ENCODE measurements around the gene C1QTNF6. TPM values are rescaled to one million over a fixed set of nuclear protein-coding genes. Genes with fewer than 3 reads are reported as not detected.
A peak's percentile ranks its signal among the peaks of the same experiment; 100 is the strongest.

The C1QTNF6 gene
- total and polyA plus RNA-seq, 9 donors = 10.3 to 28.9 (median 17.5) TPM

DNA sequence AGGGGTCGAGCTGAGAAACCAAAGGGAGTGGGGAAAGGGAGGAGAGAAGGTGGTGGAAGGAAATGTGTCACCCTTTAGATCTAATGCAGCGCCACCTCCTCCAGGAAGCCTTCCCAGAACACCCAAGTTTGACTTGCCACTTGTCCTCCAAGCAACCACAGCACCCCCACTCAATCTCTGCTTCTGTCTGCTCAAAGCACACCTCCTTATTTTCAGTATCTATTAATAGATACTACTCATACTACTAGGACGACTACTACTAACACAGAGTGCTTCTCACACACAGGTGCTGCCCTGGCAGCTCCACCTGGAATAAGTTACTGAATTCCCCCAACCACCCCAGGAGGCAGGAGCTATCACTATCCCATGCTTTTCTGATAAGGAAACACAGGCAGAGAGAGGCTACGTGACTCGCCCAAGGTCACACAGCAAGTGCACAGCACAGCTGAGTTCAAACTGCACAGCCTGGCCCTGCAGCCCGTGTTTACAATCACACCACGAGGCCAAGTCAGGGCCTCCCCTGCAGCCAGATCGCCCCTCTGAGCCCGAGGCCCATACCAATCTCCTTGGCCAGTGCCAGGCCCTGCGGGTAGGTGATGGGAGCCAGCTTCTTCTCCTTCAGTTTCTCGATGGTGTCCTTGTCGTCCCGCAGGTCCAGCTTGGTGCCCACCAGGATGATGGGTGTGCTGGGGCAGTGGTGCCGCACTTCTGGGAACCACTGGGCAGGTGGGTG, 42.8 kb upstream of the C1QTNF6 start:
- H3K27me3 ChIP-seq (ENCODE audit: control insufficient read depth, insufficient read depth, low read length) = peaks cover 10% of the 10 kb centered on the region
- 83% methylated on average over 12 of the region's 14 CpGs for WGBS (ENCODE audit: insufficient coverage)

DNA sequence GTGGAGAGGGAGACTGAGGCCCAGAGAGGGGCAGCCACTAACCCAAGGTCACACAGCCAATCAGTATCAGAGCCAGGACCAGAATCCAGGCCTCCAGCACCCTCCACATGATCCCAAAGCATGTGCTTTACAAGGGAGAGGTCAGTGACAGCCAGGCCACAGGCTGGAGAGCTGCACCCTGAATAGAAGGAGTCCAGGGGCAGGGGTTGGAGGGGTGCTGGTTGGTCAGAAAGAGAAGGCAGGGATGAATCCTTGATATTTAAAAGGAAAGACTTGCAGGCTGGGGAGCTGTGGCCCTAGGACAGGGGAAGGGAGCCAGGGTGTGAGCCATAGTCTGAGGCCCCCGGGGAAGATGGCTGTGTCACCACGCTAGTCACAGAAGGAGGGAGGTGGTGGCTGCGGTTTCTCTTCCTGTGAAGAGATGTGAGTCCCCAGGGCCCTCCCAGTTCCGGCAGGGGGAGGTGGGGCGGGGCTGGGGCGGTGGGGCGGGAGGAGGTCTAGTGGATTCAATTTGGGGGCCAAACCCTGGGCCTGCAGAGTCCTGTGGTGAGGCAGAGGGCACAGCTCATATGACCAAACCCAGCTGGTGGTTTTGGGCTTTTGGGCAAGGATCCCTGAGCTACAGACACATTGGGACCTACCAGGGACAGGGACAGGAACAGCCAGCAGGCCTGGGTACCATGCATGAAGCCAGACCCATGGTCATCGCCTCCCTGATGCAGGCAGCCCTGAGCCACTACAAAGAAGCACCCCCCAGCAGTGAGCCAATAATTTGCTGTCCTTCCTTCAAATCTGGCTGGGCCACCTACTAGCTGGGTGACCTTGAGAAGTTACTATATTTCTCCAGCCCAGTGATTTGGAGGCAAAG, 42.0 kb upstream of the C1QTNF6 start:
- DNase-seq = peak; percentile 52
- H3K9me3 ChIP-seq (replicated peaks; ENCODE audit: control insufficient read depth, low read depth, low read length) = no peaks in the 10 kb centered on the region
- no peak overlapping the region for H3K27ac ChIP-seq (ENCODE audit: low read length)
- no peak overlapping the region for H3K4me3 ChIP-seq (ENCODE audit: low read length)
- peaks cover 10% of the 10 kb centered on the region for H3K27me3 ChIP-seq (ENCODE audit: control insufficient read depth, insufficient read depth, low read length)
- H3K36me3 ChIP-seq (ENCODE audit: control insufficient read depth, insufficient read depth, low read length) = no peaks in the 10 kb centered on the region
- peaks cover 15% of the 10 kb centered on the region for H3K4me1 ChIP-seq (ENCODE audit: control insufficient read depth, insufficient read depth, low read length)
- WGBS (ENCODE audit: insufficient coverage) = 45% methylated on average over 6 of the region's 8 CpGs

More for the DNA sequence above, 42.8 kb upstream of the C1QTNF6 start:
- DNase-seq = no peak
- Histone ChIP-seq H3K36me3 (ENCODE audit: control insufficient read depth, insufficient read depth, low read length) (no peaks in the 10 kb centered on the region), H3K9me3 (replicated peaks; ENCODE audit: control insufficient read depth, low read depth, low read length) (no peaks in the 10 kb centered on the region), H3K4me3 (ENCODE audit: low read length) (no peak overlapping the region), H3K27ac (ENCODE audit: low read length) (no peak overlapping the region), H3K4me1 (ENCODE audit: control insufficient read depth, insufficient read depth, low read length) (peaks cover 15% of the 10 kb centered on the region)

DNA sequence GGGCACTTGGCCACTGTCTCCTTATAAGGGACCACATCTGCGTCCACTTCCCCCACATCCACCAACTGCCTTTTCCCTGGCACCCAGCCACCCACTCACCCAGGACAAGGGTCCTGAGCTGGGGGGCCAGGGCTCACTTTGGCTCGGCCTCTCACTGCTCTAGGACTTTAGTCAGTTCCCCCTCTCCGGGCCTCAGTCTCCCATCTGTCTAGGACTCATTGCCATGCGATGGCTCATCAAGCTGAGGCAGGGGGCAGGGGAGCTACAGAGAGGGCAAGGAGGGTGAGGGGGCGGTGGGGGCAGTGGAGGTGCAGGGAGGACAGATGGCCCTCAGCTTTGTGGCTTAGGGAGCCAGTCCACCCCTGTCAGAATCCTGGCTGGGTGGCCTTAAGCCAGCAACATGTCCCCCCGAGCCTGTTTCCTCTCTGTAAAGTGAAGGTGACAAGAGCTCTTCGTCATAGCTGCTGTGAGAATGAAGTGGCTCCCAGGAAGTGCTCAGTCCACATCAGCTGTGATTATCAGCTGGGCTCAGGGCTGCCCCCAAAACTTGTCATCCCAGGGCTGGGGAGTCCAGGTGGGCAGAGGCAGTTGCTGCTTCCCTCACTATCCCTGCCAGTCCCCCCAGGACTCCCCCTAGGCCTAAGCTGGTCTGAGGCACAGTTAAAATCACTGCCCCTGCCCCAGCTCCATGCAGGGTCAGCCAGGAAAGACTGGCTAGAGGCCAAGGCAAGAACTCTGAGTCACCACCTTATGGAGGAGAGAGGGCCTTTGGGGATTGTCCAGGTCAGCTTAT, 41.2 kb upstream of the C1QTNF6 start:
- 32% methylated on average over 6 of the region's 7 CpGs for WGBS (ENCODE audit: insufficient coverage)
- peak overlapping the region; percentile 7 for H3K27ac ChIP-seq (ENCODE audit: low read length)
- H3K4me3 ChIP-seq (ENCODE audit: low read length) = no peak overlapping the region
- peaks cover 15% of the 10 kb centered on the region for H3K4me1 ChIP-seq (ENCODE audit: control insufficient read depth, insufficient read depth, low read length)
- H3K9me3 ChIP-seq (replicated peaks; ENCODE audit: control insufficient read depth, low read depth, low read length) = no peaks in the 10 kb centered on the region
- peaks cover 6% of the 10 kb centered on the region for H3K27me3 ChIP-seq (ENCODE audit: control insufficient read depth, insufficient read depth, low read length)
- H3K36me3 ChIP-seq (ENCODE audit: control insufficient read depth, insufficient read depth, low read length) = no peaks in the 10 kb centered on the region
- no peak for DNase-seq

DNA sequence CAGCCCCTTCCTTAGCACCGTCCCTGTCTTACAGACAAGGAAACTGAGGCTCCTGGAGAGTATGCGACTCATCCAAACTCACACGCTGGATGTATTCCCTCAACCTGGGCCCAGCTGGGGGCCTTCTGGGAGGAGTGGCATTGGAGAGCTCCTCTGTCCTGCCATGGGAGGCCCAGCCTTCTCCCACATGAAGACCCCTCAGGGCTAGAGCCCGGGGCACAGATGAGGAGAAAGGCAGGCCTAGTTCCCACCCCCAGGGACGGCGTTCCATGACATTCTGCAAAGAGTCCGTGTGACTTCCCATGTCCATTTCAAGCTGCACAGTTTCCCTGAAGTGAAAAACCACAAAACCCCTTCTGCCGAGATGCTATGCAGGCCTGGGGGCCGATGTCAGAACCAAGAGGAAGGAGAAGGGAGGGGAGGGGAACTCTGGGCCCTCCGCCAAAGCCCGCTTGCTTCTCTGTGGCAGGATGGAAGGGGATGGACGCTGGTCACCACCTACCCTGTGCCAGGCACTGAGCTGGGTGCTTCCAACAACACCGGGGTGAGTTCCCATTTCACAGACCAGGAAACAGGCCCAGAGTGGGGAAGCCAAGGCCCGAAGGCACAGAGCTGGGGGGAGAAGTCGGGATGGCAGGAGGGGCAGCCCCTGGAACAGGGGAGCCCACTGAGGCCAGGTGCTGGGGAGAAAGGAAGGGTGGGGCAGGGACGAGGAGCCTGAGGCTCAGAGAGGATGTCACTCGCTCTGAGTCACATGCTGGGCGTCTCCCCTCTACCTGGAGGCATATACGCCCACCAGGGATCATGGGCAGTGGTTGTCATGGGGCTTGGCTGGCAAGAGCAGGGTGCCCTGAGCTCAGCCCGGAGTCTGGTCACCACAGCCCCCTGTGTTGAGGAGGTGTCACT, 40.3 kb upstream of the C1QTNF6 start:
- peaks cover 15% of the 10 kb centered on the region for H3K4me1 ChIP-seq (ENCODE audit: control insufficient read depth, insufficient read depth, low read length)
- 37% methylated on average over 10 of the region's 20 CpGs for WGBS (ENCODE audit: insufficient coverage)
- peaks cover 4% of the 10 kb centered on the region for H3K27me3 ChIP-seq (ENCODE audit: control insufficient read depth, insufficient read depth, low read length)
- no peaks in the 10 kb centered on the region for H3K9me3 ChIP-seq (replicated peaks; ENCODE audit: control insufficient read depth, low read depth, low read length)
- no peak overlapping the region for H3K4me3 ChIP-seq (ENCODE audit: low read length)
- peak; percentile 70 for DNase-seq
- H3K27ac ChIP-seq (ENCODE audit: low read length) = peak overlapping the region; percentile 29
- H3K36me3 ChIP-seq (ENCODE audit: control insufficient read depth, insufficient read depth, low read length) = no peaks in the 10 kb centered on the region

DNA sequence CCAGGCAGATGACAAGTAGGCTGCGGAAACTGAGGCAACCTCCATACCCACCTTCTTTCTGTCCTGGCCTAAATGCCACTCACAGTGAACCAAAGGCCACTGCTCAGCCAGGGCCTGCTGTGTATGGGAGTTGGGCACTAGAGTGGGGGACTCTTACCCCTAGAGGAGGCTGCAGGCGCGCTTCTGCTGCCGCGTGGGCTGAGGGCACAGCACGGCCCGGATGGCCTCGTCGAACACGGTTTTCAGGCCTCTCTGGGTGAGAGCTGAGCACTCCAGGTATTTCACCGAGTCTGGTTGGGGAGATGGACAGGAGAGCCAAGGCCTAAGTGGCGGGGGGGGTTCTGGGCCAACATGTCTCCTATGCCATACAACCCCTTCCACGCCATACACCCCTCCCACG, 38.5 kb upstream of the C1QTNF6 start:
- WGBS (ENCODE audit: insufficient coverage) = 92% methylated on average over 7 of the region's 14 CpGs
- Histone ChIP-seq H3K27ac (ENCODE audit: low read length) (no peak overlapping the region), H3K4me3 (ENCODE audit: low read length) (no peak overlapping the region), H3K36me3 (ENCODE audit: control insufficient read depth, insufficient read depth, low read length) (no peaks in the 10 kb centered on the region), H3K4me1 (ENCODE audit: control insufficient read depth, insufficient read depth, low read length) (peaks cover 18% of the 10 kb centered on the region), H3K9me3 (replicated peaks; ENCODE audit: control insufficient read depth, low read depth, low read length) (no peaks in the 10 kb centered on the region), H3K27me3 (ENCODE audit: control insufficient read depth, insufficient read depth, low read length) (no peaks in the 10 kb centered on the region)
- no peak for DNase-seq

DNA sequence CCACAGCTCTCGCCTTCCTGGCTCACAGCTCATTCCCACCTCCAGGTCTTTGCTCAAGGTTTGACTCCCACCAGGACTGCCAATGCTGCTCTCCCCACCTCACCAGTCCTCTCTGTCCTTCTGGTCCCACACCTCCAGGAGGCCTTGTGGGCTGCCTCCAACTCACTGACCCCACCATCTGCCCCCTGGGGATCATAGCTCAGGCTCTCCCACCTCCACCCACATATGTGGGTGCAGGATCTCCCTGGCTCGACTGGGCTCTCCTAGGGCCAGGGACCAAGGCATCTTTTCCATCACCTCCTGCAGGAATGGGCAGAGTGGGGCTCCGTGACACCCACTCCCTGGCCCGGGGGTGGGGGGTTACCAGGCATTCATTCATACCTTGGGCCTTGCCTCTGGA, 38.0 kb upstream of the C1QTNF6 start:
- Histone ChIP-seq H3K9me3 (replicated peaks; ENCODE audit: control insufficient read depth, low read depth, low read length) (no peaks in the 10 kb centered on the region), H3K27me3 (ENCODE audit: control insufficient read depth, insufficient read depth, low read length) (peaks cover under 1% of the 10 kb centered on the region), H3K4me3 (ENCODE audit: low read length) (no peak overlapping the region), H3K27ac (ENCODE audit: low read length) (no peak overlapping the region), H3K36me3 (ENCODE audit: control insufficient read depth, insufficient read depth, low read length) (no peaks in the 10 kb centered on the region), H3K4me1 (ENCODE audit: control insufficient read depth, insufficient read depth, low read length) (peaks cover 18% of the 10 kb centered on the region)
- DNase-seq = no peak
- WGBS (ENCODE audit: insufficient coverage) = 77% methylated on average over 4 of the region's 4 CpGs

DNA sequence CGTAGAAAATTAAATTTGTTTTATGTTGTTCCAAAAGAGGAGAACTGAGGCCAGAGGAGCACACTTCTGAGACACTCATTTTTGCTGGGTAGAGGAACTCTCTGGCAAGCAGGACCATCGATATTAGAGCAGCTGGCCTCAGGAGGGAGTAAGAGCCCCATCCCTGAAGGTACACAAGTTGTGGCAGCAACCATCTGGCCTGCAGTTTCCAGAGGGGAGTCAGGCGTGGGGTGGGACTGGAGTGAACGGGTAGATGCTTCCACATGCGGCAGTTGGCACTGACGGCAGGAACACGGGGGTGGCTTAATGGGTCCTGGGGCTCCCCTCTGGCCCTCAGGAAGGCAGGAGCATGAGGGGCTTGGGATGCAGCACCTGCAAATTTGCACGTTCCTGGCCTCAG, 37.4 kb upstream of the C1QTNF6 start:
- Histone ChIP-seq H3K4me3 (ENCODE audit: low read length) (no peak overlapping the region), H3K27ac (ENCODE audit: low read length) (no peak overlapping the region), H3K4me1 (ENCODE audit: control insufficient read depth, insufficient read depth, low read length) (peaks cover 18% of the 10 kb centered on the region), H3K9me3 (replicated peaks; ENCODE audit: control insufficient read depth, low read depth, low read length) (no peaks in the 10 kb centered on the region), H3K27me3 (ENCODE audit: control insufficient read depth, insufficient read depth, low read length) (peaks cover 2% of the 10 kb centered on the region), H3K36me3 (ENCODE audit: control insufficient read depth, insufficient read depth, low read length) (no peaks in the 10 kb centered on the region)
- 55% methylated on average over 8 of the region's 8 CpGs for WGBS (ENCODE audit: insufficient coverage)
- no peak for DNase-seq

DNA sequence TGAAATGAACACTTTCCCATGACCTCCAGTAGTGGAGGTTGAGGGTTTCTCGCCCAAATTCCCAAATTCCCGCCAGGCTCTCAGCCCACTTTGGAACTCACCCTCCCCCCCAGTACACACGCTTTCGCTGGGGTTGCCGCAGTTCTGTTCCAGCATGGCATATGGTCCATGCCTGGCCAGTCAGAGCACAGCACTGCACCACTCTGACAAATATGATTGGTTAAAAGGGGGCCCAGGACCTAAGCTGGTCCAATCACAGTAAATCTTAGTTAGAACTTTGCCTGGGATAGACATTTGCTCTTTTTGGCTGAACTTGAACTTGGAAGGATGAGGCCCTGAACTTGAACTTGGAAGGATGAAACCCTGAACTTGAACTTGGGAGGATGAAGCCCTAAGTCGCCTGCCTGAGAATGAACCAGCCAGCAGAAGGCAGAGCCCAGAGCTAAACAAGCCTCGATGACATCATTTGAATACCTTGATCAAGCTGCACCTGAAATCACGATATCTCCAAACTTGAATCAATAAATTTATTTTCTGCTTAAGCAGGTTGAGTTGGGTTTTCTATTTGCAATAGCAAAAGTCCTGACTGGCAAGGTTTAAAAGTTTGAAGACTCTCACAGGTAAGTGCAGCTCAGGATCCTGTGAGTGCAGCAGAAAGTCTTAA, 36.8 kb upstream of the C1QTNF6 start:
- Histone ChIP-seq H3K4me3 (ENCODE audit: low read length) (no peak overlapping the region), H3K9me3 (replicated peaks; ENCODE audit: control insufficient read depth, low read depth, low read length) (no peaks in the 10 kb centered on the region), H3K27me3 (ENCODE audit: control insufficient read depth, insufficient read depth, low read length) (peaks cover 2% of the 10 kb centered on the region), H3K36me3 (ENCODE audit: control insufficient read depth, insufficient read depth, low read length) (no peaks in the 10 kb centered on the region), H3K27ac (ENCODE audit: low read length) (no peak overlapping the region), H3K4me1 (ENCODE audit: control insufficient read depth, insufficient read depth, low read length) (peaks cover 17% of the 10 kb centered on the region)
- no peak for DNase-seq
- WGBS (ENCODE audit: insufficient coverage) = 48% methylated on average over 3 of the region's 8 CpGs

DNA sequence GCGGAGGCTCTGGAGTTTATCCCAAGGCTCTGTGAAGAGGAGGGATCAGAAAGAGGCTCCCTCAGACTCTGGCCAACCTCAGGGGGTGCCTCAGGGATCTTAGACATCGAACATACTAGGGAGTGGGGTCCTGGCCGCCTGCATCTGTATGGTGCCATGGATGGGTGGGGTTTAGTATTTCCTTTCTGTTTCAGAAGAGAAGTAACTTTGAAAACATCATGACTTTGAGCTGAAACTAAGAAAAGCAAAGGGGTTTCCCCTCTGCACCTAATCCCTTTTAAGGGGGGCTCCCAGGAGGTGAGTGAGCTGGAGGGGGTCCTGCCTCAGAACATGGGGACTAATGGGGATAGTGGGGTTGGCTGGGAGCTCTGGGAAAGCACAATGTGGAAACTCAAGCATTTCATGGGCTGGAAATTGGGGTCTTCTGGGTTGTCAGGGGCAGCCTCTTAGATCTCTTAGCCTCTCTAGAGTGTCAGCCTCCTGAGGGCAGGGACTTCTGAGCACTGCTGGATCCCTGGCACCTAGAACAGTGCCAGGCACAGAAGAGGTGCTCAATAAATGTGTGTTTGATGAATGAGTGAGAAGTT, 36.0 kb upstream of the C1QTNF6 start:
- H3K4me3 ChIP-seq (ENCODE audit: low read length) = no peak overlapping the region
- H3K9me3 ChIP-seq (replicated peaks; ENCODE audit: control insufficient read depth, low read depth, low read length) = no peaks in the 10 kb centered on the region
- WGBS (ENCODE audit: insufficient coverage) = 86% methylated on average over 3 of the region's 3 CpGs
- DNase-seq = no peak
- H3K4me1 ChIP-seq (ENCODE audit: control insufficient read depth, insufficient read depth, low read length) = peaks cover 9% of the 10 kb centered on the region
- H3K36me3 ChIP-seq (ENCODE audit: control insufficient read depth, insufficient read depth, low read length) = no peaks in the 10 kb centered on the region
- H3K27me3 ChIP-seq (ENCODE audit: control insufficient read depth, insufficient read depth, low read length) = peaks cover 2% of the 10 kb centered on the region
- H3K27ac ChIP-seq (ENCODE audit: low read length) = no peak overlapping the region

All from muscle of leg (tissue), 11 donors.